NOMO-1 treated with DMSO at 0.1 percent for 48 hours (cell line): ENCODE results near the gene NPC1L1.

Experiments
- DNase-seq: peaks from one replicate; lab custom pipeline; 2025; ENCODE audit not compliant: unreplicated experiment; lab: John Stamatoyannopoulos, UW

NPC1L1 gene

DNA sequence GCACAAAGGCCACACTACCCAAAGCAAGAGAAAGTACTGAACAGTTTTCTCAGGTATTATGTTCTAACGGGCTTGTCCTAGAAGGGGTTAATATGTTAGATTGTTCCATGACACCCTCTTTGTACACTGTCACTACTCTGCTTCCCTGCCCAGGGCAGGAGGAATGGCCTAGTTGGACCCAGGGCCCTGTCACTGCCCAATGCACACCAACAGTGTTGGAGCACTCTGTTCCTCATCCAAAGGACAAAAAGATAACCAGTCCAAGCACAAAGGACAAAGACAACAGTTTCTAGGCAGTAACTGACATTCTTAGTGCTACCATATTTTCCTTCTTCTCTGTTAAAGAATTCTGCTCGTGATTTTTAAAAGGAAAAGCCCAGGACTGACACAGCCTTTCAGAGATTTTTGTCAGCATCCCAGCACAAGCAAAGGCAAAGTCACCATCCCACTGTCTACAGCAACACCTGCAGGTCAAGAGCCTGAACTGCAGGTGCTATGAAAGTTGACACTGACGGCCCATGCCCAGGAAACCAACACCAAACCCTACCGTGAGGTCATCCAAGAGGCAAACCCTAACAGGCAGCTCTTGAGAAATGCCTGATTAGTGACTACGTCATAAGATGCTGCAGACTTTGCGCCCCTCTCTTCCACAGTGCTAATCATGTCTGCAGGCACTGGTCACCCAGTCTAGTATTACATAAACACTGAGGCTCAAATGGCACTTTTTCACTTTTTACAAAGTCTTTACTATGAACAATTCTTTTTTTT, 63.9 kb downstream of the NPC1L1 start:
- peak; percentile 67 for DNase-seq

DNA sequence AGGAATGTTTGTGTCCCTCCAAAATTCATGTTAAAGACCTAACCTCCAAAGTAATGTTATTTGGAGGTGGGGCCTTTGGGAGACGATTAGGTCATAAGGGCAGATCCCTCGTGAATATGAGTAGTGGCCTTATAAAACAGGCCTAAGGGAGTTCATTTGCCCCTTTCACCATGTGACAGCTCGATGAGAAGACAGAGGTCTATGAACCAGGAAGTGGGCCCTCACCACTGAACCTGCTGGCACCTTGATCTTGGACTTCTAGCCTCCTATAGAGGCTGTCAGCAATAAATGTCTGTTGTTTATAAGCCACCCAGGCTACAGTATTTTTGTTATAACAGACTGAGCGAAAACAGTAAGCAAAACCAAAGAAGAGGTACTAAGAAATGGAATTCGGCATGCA, 64.8 kb downstream of the NPC1L1 start:
- DNase-seq: no peak

DNA sequence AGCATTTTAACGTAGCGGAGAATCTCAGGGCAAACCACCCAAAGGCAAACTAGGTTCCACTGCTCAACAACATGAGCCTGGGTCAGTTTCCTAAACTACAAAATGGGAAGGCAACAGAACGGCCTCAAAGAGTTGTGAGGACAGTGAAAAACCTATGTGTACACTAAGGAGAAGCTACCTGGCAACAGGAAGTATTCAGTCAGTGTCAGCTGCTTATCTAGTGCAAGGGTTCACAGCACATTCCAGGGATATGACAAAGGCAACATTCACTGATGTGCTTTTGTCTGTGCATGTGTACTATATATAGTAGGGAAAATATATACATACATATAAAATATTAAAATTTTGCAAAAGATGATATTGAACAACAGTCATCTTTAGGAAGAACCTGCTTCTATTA, 67.8 kb downstream of the NPC1L1 start:
- no peak for DNase-seq

DNA sequence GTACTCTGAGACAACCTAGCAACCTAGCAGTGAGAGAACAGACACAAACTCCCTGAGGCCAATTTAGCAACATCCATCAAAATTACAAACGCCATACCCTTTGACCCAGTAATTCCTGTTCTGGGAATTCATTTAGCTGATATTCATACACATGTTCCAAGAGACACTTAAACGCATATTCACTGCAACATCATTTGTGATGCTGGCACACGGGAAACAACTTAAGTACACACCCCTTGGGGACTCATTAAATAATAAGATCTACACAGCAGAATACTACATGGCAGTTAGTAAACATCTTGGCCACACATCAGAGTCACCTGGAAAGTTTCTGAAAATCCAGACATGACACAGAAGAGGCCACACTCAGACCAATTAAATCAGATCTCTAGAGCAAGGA, 68.3 kb downstream of the NPC1L1 start:
- DNase-seq: no peak

DNA sequence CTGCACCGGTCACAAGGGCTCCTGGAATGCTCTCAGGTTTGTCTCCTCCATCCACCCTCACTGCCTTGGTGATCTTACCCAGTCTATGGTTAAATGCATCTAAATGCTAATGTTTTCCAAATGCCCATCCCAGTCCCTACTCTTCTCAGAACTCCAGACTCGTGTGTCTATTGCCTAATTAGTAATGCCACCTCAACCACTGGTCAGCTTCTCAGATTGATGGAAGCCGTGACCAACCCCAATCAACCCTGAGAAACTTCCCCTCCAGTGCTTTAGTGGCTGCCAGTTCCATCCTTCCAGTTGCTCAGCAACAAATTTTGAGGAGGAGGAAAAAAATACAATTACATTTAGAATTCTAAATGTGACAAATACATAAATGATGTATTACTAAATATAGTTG, 69.3 kb downstream of the NPC1L1 start:
- no peak for DNase-seq

DNA sequence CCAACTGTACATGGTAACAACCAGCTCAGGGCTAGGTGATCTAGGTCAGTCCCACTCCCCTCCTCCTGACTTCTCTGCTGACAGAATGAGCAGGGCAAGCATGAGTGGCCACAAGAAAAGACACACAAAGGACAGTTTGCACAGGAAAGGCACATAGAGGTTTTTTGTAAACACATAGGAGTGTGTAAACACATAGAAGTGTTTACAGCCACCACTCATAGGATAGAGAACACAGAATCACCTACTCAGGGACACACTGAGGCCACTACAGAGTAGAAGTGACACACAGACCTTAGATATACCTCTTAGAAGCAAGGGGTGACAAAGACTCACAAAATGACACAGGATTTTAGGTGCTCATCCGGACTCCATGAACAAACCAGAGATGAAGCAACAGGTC, 69.7 kb downstream of the NPC1L1 start:
- no peak for DNase-seq

DNA sequence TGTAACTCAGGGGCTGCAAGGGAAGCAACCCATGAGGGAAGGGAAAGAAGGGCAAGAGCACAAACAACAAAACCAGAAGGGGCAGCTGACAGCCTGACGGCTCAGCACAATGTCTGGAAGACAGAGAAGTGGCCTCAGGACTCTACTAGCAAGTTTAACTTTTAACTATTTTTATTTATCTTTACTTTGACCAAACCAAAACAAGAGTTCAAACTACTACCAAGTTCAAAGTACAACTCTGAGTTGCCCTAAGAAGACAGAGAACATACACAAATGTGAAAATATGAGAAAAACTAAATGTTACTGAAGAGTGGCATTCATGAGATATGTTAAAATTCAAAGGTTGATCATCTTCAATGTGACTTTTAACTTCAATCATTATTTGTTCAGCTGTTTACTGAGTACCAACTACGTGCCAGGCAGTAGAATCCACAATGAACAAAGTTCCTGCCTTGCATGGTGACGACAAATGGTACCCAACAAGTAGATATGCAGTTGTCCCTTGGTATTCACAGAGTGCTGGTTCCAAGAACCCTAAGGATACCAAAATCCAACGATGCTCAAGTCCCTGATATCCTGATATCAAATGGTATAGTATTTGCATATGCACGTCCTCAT, 70.4 kb downstream of the NPC1L1 start:
- no peak for DNase-seq

DNA sequence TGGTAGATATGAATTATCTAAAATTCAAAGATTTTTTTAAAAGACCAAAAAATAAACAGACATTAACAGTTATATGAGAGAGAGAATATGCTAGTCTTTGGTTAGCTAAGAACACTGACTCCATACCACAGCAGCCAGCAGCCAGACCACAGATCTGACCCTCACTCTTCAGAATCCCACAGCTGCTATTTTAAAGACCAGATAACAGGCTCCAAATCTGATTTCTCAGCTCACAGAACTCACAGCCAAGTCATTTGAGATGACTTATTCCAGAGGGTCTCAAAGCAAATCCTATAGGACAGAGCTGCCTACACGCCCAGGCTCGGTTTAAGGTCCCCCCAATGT, 71.0 kb downstream of the NPC1L1 start:
- DNase-seq: no peak

DNA sequence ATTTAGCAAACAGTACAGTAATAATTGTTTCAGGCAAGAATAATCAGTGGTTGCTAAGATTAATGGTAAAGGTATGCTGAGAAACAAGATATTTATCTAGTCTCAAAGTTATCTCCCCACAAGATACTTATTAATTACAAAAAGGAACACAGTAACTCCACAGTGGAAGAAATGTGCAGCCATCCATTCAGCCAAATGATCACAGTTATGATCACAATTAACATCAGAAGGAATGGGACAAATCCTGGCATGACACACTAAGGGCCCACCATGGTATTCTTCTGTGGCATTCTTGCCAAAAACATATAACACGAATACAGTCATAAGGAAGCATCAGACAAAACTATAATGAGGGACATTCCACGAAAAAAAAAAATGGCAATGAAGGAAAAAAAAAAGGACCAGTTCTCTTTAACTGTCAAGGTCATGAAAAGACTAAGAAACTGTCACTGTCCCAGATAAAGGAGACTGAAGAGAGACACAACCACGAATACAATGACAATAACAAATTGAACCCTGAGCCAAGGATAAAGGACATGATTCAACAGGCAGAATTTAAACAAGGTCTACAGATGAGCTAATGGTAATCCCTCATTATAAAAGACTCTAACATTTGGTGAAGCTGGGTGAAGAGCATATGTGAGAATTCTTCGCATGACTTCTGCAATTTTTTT, 71.5 kb downstream of the NPC1L1 start:
- no peak for DNase-seq

DNA sequence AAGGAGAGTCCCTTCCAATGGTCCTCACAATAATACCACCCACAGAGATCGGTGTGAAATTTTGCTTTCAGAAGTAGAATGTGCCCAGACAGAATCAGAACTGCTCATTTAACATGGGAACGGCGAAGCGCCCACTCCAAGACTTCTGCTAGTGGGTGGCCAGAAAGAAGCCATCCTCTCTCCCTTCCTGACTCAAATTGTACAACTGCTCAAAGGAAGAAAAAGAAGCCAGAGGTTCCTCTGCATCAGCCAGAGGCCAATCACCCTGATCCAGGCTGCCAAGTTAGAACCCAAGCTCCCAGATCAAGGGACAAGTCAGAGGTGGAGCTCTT, 73.9 kb downstream of the NPC1L1 start:
- no peak for DNase-seq

DNA sequence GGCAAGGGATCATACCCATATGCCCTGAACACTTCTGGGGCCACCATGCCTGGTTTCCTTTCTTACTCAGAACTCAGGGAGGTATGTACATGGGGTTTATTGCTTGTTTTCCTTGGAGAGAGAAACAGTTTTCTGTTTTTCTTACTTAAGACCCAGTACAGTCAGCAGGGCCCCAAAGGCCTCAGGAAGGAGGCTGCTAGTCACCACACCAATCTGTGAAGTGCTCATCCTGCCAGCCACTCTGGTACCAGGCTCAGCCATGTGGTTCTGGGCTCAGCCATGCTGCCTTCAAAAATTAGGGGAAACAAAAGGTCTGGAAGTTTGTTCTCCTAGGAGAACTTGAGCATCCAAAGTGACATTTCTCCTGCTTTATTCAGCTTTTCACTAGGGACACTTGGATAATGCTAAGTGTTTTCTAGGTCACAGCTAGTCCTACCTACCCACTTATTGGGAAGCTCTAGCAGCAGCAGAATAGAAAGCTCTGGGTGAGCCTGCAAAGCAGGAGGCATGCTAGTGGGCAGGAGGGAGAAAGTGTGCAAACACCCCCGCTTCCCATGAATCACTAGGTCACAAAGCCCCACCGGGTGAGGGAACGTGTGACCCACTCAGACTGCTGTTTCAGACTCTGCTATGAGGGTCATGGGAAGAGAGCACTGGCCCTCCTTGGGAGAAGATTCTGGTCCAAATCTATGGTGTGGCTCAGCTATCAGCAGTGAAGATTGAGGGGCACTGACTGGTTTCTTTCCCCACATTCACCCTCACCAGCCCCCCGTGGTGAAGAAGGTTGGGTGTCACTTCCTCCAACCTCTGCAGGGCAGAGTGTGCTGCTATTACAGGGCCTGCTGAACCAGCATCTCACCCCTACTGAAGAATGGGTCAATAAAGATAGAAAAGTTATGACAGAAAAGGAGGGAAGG, 74.6 kb downstream of the NPC1L1 start:
- no peak for DNase-seq

DNA sequence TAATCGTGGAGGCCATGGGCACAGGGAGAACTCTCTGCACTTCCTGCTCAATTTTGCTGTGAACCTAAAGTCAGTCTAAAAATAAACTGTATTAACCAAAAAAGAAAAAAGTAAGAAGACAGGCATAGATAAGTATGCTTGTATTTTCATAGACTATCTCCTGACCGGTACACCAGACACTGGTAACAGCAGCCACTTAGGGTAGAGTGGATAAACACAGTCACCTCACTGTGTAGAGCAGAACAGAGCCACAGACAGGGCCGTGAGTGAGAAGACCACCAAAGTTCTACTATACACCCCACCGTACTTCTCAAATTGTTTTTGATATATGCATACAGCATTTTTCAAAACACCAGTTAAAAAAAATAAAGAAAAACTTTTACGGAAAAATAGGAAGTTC, 75.6 kb downstream of the NPC1L1 start:
- DNase-seq: no peak

DNA sequence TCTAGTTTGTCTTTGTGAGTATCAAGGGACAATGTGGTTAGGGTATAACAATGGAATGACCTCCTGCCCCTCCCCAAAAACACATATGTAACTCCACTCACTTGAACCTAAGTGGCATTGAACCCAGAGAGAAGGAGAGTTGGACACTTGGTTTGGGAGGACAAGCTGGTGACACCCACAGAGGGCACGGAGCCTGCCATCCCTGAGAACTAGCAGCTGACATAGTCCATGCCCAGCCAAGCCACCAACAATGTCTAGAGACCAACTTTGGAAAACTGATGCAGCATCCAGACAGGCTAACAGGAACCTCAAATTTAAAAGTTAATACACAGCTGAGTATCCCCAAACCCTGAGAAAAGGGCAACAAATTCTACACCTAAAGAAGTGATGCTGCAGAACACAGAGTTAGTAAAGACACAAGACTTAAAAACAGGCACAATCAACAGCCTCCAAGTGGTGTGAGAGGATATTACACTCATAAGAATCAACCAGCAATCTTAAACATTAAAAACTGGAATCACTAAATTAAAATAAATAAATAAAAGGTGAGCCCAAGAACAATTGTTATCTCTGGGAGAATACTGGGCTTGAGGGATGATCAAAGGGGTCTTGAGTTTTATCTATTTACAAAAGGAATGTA, 77.8 kb downstream of the NPC1L1 start:
- no peak for DNase-seq
